HG02759 (cell line): ENCODE measurements around the gene GARIN1A.

Experiments used
- ATAC-seq: cut with Tn5 transposase; IDR thresholded peaks from one replicate; pipeline ENCODE4 v1.9.1; 2021; ENCODE audit warnings: mild to moderate bottlenecking, moderate library complexity; ENCODE audit not compliant: unreplicated experiment

Gene GARIN1A

GRCh38 chr7:128710481-128710880, 38.4 kb downstream of the GARIN1A start:
- no peak for ATAC-seq

- no peak for ATAC-seq
Measured at GRCh38 chr7:128713794-128714193, 41.7 kb downstream of the GARIN1A start.

- ATAC-seq, result no peak
Measured at GRCh38 chr7:128714701-128715495, 42.8 kb downstream of the GARIN1A start.

- ATAC-seq, result no peak
Measured at GRCh38 chr7:128718967-128719642, 47.0 kb downstream of the GARIN1A start.

- no peak for ATAC-seq
Measured at GRCh38 chr7:128721376-128721775, 49.3 kb downstream of the GARIN1A start.
